RPMI7951 (cell line): ENCODE measurements around the gene SLC30A7. TPM values are rescaled to one million over a fixed set of nuclear protein-coding genes. Genes with fewer than 3 reads are reported as not detected.
A peak's percentile ranks its signal among the peaks of the same experiment; 100 is the strongest.
"Not testable (repeated sequence)": the region's sequence is repeated elsewhere in the genome, so short reads cannot be mapped to it uniquely, and the experiment has no call there.

Experiments
- DNase-seq: peaks from one replicate; pipeline ENCODE4 v3.0.0-alpha.2; 2012; ENCODE audit warnings: low read depth
- total RNA-seq: library from RNA; depleted of rRNA; stranded (reverse); fragments of >200 nt; shearing (Covaris generic); gene quantifications from 2 replicates; pipeline ENCODE4 v1.2.3, GENCODE V29; 2014; rRNA removed

SLC30A7 gene
- total RNA-seq: 35.0 and 44.9 TPM in 2 replicates

GRCh38 chr1:100895540-100896480 lies at the start of gene SLC30A7:
Gene SLC30A7, plus strand, starts transcription at chr1:100896090. Its CDS starts 173 bp downstream, at chr1:100896263.
- peak; percentile 91 for DNase-seq

- DNase-seq: peak; percentile 56
These were observed 48.4 kb upstream of the SLC30A7 start for GRCh38 chr1:100847361-100848082.

- no peak for DNase-seq
These were observed 44.2 kb upstream of the SLC30A7 start for GRCh38 chr1:100851726-100852125.

- DNase-seq: no peak
These were observed 42.9 kb upstream of the SLC30A7 start for GRCh38 chr1:100852976-100853375.

GRCh38 chr1:100855116-100855515 lies 40.8 kb upstream of the SLC30A7 start:
- peak; percentile 71 for DNase-seq

GRCh38 chr1:100860397-100860991 lies 35.4 kb upstream of the SLC30A7 start:
- DNase-seq: peak; percentile 72

GRCh38 chr1:100861379-100861778 lies 34.5 kb upstream of the SLC30A7 start:
- DNase-seq: no peak

GRCh38 chr1:100862591-100862990 lies 33.3 kb upstream of the SLC30A7 start:
- DNase-seq: peak; percentile 61

GRCh38 chr1:100866041-100866900 lies 29.6 kb upstream of the SLC30A7 start:
- DNase-seq: peak; percentile 46

GRCh38 chr1:100866901-100867206 lies 29.0 kb upstream of the SLC30A7 start:
- no peak for DNase-seq

GRCh38 chr1:100868364-100868995 lies 27.4 kb upstream of the SLC30A7 start:
- peak; percentile 46 for DNase-seq

- DNase-seq: no peak
These were observed 25.9 kb upstream of the SLC30A7 start for GRCh38 chr1:100869996-100870395.

- DNase-seq: no peak
These were observed 21.5 kb upstream of the SLC30A7 start for GRCh38 chr1:100874433-100874832.

GRCh38 chr1:100875228-100875627 lies 20.7 kb upstream of the SLC30A7 start:
- no peak for DNase-seq

- no peak for DNase-seq
These were observed 19.6 kb upstream of the SLC30A7 start for GRCh38 chr1:100876291-100876690.

GRCh38 chr1:100879422-100879821 lies 16.5 kb upstream of the SLC30A7 start:
- no peak for DNase-seq

- no peak for DNase-seq
These were observed 14.2 kb upstream of the SLC30A7 start for GRCh38 chr1:100881687-100882086.

GRCh38 chr1:100882698-100883097 lies 13.2 kb upstream of the SLC30A7 start:
- peak; percentile 30 for DNase-seq

- DNase-seq: peak; percentile 63
These were observed 11.9 kb upstream of the SLC30A7 start for GRCh38 chr1:100883963-100884362.

- DNase-seq: not testable (repeated sequence)
These were observed 6.9 kb upstream of the SLC30A7 start for GRCh38 chr1:100889007-100889406.
